Type B pancreatic cell (in vitro differentiated cells): ENCODE data around the gene POLD3. TPM values are rescaled to one million over a fixed set of nuclear protein-coding genes. Genes with fewer than 3 reads are reported as not detected.

ENCODE experiments used
- DNase-seq: peaks from one replicate; pipeline ENCODE4 v3.0.0; 2021; ENCODE audit warnings: mixed read lengths; ENCODE audit not compliant: unreplicated experiment; ENCODE audit errors: extremely low spot score
- H3K27ac Mint-ChIP-seq: 2 replicates; pipeline ENCODE4 v1.8.0; 2021; ENCODE audit warnings: mild to moderate bottlenecking, mixed read lengths
- H3K27me3 Mint-ChIP-seq: 2 replicates; pipeline ENCODE4 v1.8.0; 2021; ENCODE audit warnings: mixed read lengths
- H3K36me3 Mint-ChIP-seq: 2 replicates; pipeline ENCODE4 v1.8.0; 2021; ENCODE audit warnings: mixed read lengths
- H3K4me1 Mint-ChIP-seq: one replicate; pipeline ENCODE4 v1.8.0; 2021; ENCODE audit warnings: mixed read lengths; ENCODE audit not compliant: unreplicated experiment
- H3K4me3 Mint-ChIP-seq: 2 replicates; pipeline ENCODE4 v1.8.0; 2021; ENCODE audit warnings: mild to moderate bottlenecking, mixed read lengths
- H3K9me3 Mint-ChIP-seq: 2 replicates; pipeline ENCODE4 v1.8.0; 2021; ENCODE audit warnings: mixed read lengths
- total RNA-seq: library from RNA; stranded (reverse); gene quantifications from 2 replicates; pipeline ENCODE4 v1.2.1, GENCODE V29; 2021; ENCODE audit warnings: low replicate concordance
- TF ChIP-seq, protein P1 (sequence below): fragments of 200-600 bp; sonication (generic); conservative IDR thresholded peaks from 2 replicates; pipeline ENCODE4 v1.5.0; 2021; ENCODE audit warnings: antibody characterized with exemption, mild to moderate bottlenecking

POLD3 gene
- total RNA-seq, 1 donor from 2014 or later: 32.9 TPM

DNA sequence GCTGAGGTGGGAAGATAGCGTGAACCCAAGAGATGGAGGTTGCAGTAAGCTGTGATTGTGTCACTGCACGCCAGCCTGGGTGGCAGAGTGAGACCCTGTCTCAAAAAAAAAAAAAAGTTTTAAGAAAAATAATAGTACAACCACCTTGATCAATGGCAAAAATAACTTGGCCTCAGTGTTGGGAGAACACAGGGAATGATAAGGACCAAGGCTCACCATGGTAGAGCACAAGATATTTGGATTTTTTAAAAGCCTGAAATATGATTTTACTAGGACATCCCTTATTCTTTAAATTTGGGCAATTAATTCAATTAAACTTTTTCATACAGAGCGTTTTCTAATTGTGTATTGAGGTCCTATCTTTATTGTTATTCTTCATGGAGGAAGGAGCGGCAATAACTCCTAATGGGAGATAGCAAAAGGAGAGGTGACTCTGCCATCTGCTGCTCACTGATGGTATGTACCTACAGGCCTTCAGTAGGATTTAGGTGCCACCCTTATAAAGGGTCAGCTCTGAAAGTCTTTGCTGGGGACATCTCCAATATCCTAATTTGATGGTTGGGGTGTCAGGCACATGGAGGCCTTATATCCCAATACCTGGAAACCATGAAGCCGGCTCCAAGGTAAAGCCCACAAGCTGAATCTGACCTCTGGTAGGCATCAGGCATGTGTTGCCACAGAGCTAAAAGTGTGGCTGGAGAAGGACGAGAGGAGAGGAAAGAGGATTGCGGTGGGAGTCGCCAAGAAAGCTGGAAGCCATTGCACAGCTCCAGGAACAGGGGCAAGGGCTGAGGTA is 21.9 kb upstream of the POLD3 start:
- no peak overlapping the region for H3K4me3 Mint-ChIP-seq
- no peaks in the 10 kb centered on the region for H3K36me3 Mint-ChIP-seq
- DNase-seq: no peak
- TF ChIP-seq, protein P1, sequence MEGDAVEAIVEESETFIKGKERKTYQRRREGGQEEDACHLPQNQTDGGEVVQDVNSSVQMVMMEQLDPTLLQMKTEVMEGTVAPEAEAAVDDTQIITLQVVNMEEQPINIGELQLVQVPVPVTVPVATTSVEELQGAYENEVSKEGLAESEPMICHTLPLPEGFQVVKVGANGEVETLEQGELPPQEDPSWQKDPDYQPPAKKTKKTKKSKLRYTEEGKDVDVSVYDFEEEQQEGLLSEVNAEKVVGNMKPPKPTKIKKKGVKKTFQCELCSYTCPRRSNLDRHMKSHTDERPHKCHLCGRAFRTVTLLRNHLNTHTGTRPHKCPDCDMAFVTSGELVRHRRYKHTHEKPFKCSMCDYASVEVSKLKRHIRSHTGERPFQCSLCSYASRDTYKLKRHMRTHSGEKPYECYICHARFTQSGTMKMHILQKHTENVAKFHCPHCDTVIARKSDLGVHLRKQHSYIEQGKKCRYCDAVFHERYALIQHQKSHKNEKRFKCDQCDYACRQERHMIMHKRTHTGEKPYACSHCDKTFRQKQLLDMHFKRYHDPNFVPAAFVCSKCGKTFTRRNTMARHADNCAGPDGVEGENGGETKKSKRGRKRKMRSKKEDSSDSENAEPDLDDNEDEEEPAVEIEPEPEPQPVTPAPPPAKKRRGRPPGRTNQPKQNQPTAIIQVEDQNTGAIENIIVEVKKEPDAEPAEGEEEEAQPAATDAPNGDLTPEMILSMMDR: peak; percentile 83
- H3K9me3 Mint-ChIP-seq: no peaks in the 10 kb centered on the region
- H3K27me3 Mint-ChIP-seq: peaks cover 2% of the 10 kb centered on the region
- H3K4me1 Mint-ChIP-seq: no peaks in the 10 kb centered on the region
- no peak overlapping the region for H3K27ac Mint-ChIP-seq

DNA sequence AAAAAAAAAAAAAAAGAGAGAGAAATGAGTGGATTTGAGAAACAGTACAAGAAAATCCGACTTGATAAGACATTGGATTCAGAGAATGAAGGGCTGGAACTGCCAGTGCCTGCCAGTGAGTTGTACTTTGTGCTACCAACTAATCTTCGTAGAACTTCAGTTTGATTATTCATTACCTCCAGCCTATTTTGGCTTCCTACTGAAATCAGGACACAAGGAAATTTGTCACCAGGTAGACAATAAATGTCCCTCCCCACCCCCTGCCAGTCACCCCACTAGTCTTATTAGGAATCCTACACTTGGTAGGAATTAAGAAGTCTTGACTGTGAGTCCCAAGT is 21.4 kb upstream of the POLD3 start:
- TF ChIP-seq, protein P1: no peak
- Mint-ChIP-seq H3K9me3 (no peaks in the 10 kb centered on the region), H3K36me3 (no peaks in the 10 kb centered on the region), H3K27ac (no peak overlapping the region), H3K27me3 (peaks cover 2% of the 10 kb centered on the region), H3K4me1 (no peaks in the 10 kb centered on the region), H3K4me3 (no peak overlapping the region)
- no peak for DNase-seq

DNA sequence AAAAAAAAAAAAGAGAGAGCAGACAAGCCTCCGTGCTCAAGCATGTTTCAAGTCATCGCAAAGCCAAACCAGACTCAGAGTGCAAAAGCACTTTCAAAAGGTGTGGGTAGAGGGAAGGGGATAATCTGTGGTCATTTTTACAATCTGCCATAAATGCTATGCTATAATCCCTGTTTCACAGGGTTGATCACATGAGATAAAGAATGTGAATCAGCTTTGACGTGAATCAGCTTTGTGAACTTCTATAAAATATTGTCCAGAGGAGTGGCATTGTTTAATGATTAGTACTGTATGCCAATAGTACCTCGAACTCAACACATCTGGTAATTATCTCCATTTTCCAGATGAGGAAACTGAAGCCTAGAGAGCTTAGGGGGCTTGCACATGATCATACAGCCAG is 20.0 kb upstream of the POLD3 start:
- DNase-seq: no peak
- TF ChIP-seq, protein P1: no peak
- H3K9me3 Mint-ChIP-seq: no peaks in the 10 kb centered on the region
- no peak overlapping the region for H3K27ac Mint-ChIP-seq
- H3K27me3 Mint-ChIP-seq: peaks cover 2% of the 10 kb centered on the region
- peaks cover 1% of the 10 kb centered on the region for H3K4me1 Mint-ChIP-seq
- H3K4me3 Mint-ChIP-seq: no peak overlapping the region
- H3K36me3 Mint-ChIP-seq: no peaks in the 10 kb centered on the region

DNA sequence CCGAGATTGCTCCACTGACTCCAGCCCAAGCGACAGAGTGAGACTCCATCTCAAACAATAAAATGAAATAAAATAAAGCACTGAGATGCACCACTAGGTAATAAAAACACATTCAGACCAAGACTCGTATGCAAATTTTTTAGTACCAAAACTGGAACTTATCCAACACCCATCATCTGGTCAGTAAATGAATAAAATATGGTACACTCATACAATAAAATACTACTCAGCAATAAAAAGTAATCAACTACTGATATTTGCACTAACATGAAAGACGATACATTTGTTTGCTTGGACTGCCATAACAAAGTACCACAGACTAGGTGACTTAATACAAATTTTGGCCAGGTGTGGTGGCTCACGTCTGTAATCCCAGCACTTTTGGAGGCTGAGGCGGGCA is 17.8 kb upstream of the POLD3 start:
- Mint-ChIP-seq H3K4me3 (no peak overlapping the region), H3K27me3 (peaks cover 6% of the 10 kb centered on the region), H3K36me3 (no peaks in the 10 kb centered on the region), H3K9me3 (no peaks in the 10 kb centered on the region), H3K4me1 (peaks cover 11% of the 10 kb centered on the region), H3K27ac (no peak overlapping the region)
- no peak for DNase-seq
- TF ChIP-seq, protein P1: no peak

DNA sequence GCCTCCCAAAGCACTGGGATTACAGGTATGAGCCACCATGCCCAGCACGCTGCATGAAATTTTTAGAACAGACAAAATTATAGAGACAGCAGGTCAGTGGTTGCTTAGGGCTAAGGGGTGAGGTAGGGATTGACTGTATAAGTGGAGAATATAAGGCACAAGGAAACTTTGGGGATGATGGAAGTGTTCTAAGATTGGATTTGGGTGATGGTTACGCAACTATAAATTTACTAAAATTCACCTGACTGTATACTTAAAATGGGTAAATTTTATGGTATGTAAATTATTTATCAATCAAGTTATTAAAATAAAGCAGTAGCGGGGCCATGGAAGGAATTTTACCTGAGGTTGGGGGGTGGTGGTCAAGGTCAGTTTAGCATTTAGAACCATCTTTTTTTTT is 16.4 kb upstream of the POLD3 start:
- Mint-ChIP-seq H3K27me3 (peaks cover 3% of the 10 kb centered on the region), H3K9me3 (no peaks in the 10 kb centered on the region), H3K4me1 (peaks cover 11% of the 10 kb centered on the region), H3K27ac (no peak overlapping the region), H3K36me3 (no peaks in the 10 kb centered on the region), H3K4me3 (no peak overlapping the region)
- no peak for DNase-seq
- TF ChIP-seq, protein P1: no peak
